ENCODE measurements around the gene TACC3. TPM values are rescaled to one million over a fixed set of nuclear protein-coding genes. Genes with fewer than 3 reads are reported as not detected.
"Not testable (repeated sequence)": the region's sequence is repeated elsewhere in the genome, so short reads cannot be mapped to it uniquely, and the experiment has no call there.

TACC3 gene
- total RNA-seq, 4 donors from 2014 or later, result 14.9 to 41.3 (median 19.6) TPM

DNA sequence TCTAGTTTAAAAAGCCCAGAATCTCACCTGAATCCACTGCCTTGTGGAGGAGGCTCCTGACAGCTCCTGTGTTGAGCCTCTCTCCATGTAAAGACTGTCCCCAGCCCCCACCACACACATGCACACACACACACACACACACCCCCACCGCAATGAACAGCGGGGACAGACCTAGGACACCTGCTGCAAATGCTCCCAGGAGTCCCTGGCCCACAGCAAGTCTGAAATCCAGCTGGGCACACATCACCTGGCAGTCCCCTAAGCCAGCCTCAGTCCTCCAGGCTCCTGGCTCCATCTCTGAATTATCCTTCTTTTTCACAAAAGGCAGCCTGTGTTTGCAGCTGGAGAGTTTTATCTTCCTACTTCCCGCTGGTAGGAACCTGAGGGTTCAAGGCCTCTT is 30.6 kb upstream of the TACC3 start:
- Histone ChIP-seq H3K4me1 (peaks cover 0 to 8% (median 5%) of the 10 kb centered on the region in 3 donors), H3K27ac (no peak overlapping the region), H3K36me3 (peaks cover 12 to 62% (median 14%) of the 10 kb centered on the region in 3 donors), H3K27me3 (no peaks in the 10 kb centered on the region), H3K9me3 (no peaks in the 10 kb centered on the region), H3K4me3 (no peak overlapping the region)
- TF ChIP-seq POLR2A (IDR thresholded peaks at IDR 0.05), result no peak
- TF ChIP-seq, protein P1, sequence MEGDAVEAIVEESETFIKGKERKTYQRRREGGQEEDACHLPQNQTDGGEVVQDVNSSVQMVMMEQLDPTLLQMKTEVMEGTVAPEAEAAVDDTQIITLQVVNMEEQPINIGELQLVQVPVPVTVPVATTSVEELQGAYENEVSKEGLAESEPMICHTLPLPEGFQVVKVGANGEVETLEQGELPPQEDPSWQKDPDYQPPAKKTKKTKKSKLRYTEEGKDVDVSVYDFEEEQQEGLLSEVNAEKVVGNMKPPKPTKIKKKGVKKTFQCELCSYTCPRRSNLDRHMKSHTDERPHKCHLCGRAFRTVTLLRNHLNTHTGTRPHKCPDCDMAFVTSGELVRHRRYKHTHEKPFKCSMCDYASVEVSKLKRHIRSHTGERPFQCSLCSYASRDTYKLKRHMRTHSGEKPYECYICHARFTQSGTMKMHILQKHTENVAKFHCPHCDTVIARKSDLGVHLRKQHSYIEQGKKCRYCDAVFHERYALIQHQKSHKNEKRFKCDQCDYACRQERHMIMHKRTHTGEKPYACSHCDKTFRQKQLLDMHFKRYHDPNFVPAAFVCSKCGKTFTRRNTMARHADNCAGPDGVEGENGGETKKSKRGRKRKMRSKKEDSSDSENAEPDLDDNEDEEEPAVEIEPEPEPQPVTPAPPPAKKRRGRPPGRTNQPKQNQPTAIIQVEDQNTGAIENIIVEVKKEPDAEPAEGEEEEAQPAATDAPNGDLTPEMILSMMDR (IDR thresholded peaks at IDR 0.05), result no peak
- intact Hi-C loops (cut with DNase I), result loop anchor here (5.0 kb wide), 1 partner anchor 37 kb away; no protein-coding TSS in a partner anchor
- no peak for DNase-seq
- WGBS, 2 donors, result 100% methylated on average over 2 to 3 of the region's 3 CpGs

GRCh38 chr4:1691737-1692373 is 29.5 kb upstream of the TACC3 start:
- 85 to 90% methylated on average over 3 of the region's 9 CpGs for WGBS, 2 donors
- DNase-seq, result no peak
- no peaks in the 10 kb centered on the region for H3K9me3 ChIP-seq
- peaks cover 0 to 8% (median 5%) of the 10 kb centered on the region in 3 donors for H3K4me1 ChIP-seq
- intact Hi-C loops (cut with DNase I), result loop anchor here (5.0 kb wide), 1 partner anchor 35 kb away; no protein-coding TSS in a partner anchor
- H3K27ac ChIP-seq, result no peak overlapping the region
- TF ChIP-seq, protein P1 (IDR thresholded peaks at IDR 0.05), result no peak
- TF ChIP-seq POLR2A (IDR thresholded peaks at IDR 0.05), result no peak
- peaks cover 14 to 73% (median 21%) of the 10 kb centered on the region in 3 donors for H3K36me3 ChIP-seq
- H3K27me3 ChIP-seq, result no peaks in the 10 kb centered on the region
- H3K4me3 ChIP-seq, result no peak overlapping the region

GRCh38 chr4:1693131-1693896 is 28.0 kb upstream of the TACC3 start:
- TF ChIP-seq POLR2A (IDR thresholded peaks at IDR 0.05), result no peak
- TF ChIP-seq, protein P1 (IDR thresholded peaks at IDR 0.05), result peak; percentile 66 to 93 (median 90)
- Histone ChIP-seq H3K4me3 (no peak overlapping the region), H3K9me3 (no peaks in the 10 kb centered on the region), H3K36me3 (peaks cover 20 to 88% (median 29%) of the 10 kb centered on the region in 3 donors), H3K27me3 (no peaks in the 10 kb centered on the region), H3K4me1 (peaks cover 0 to 8% (median 5%) of the 10 kb centered on the region in 3 donors), H3K27ac (no peak overlapping the region)
- no peak for DNase-seq
- intact Hi-C loops (cut with DNase I), result loop anchor here (5.0 kb wide), 1 partner anchor 34 kb away; no protein-coding TSS in a partner anchor
- WGBS, 2 donors, result 32% methylated on average over 7 of the region's 7 CpGs

DNA sequence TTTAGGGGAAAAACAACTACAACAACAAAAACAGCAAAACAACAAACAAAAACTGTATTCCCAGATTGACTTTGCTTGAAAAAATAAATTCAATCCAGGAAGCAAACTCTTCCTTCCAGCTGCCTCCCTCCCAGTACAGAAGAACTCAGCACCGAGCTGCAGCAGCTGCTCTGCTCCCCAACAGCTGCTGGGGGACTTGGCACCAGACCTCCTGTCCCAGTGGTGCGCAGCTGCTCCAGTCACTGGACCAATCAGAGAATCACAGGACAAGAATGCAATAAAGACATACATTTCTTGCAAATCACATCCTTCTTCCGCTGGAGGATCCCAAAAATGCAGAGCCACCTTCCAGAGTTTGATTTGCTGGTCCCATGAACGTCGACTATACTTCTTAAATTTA is 25.4 kb upstream of the TACC3 start:
- no peak for DNase-seq
- Histone ChIP-seq H3K4me1 (peaks cover 0 to 8% (median 5%) of the 10 kb centered on the region in 3 donors), H3K9me3 (no peaks in the 10 kb centered on the region), H3K36me3 (peaks cover 17 to 99% (median 44%) of the 10 kb centered on the region in 3 donors), H3K27ac (no peak overlapping the region), H3K4me3 (no peak overlapping the region), H3K27me3 (no peaks in the 10 kb centered on the region)
- intact Hi-C loops (cut with DNase I), result no loop called here
- WGBS, 2 donors, result 80 to 84% methylated on average over 5 of the region's 5 CpGs
- TF ChIP-seq POLR2A (IDR thresholded peaks at IDR 0.05), result no peak
- TF ChIP-seq, protein P1 (IDR thresholded peaks at IDR 0.05), result no peak

- peaks cover 0 to 20% (median 0%) of the 10 kb centered on the region in 3 donors for H3K4me1 ChIP-seq
- H3K9me3 ChIP-seq; H3K4me3 ChIP-seq; H3K27ac ChIP-seq; H3K27me3 ChIP-seq; DNase-seq; intact Hi-C loops (cut with DNase I): not testable (repeated sequence)
- H3K36me3 ChIP-seq, result peaks cover 10 to 97% (median 23%) of the 10 kb centered on the region in 3 donors
- WGBS, 2 donors, result 79 to 89% methylated on average over 8 of the region's 8 CpGs
Observed at GRCh38 chr4:1701671-1702070, 19.6 kb upstream of the TACC3 start.

Measured in esophagus squamous epithelium (tissue), 5 donors.